HG02571 (cell line): Measurements from ENCODE around the gene USP14.
"Not testable (repeated sequence)": the region's sequence is repeated elsewhere in the genome, so short reads cannot be mapped to it uniquely, and the experiment has no call there.

Experiments used
- ATAC-seq: cut with Tn5 transposase; IDR thresholded peaks from one replicate; pipeline ENCODE4 v1.9.1; 2021; ENCODE audit warnings: mild to moderate bottlenecking, moderate library complexity; ENCODE audit not compliant: unreplicated experiment

Gene USP14

GRCh38 chr18:158128-159036 is at the start of gene USP14:
Gene USP14, plus strand, starts transcription at chr18:158557. Its CDS starts 142 bp downstream, at chr18:158699.
- peak; percentile 93 for ATAC-seq

- peak; percentile 18 for ATAC-seq
Observed at GRCh38 chr18:108665-109063, 49.7 kb upstream of the USP14 start.

- ATAC-seq = not testable (repeated sequence)
Observed at GRCh38 chr18:109130-109921, 49.0 kb upstream of the USP14 start.

- ATAC-seq = not testable (repeated sequence)
Observed at GRCh38 chr18:109922-110261, 48.5 kb upstream of the USP14 start.

GRCh38 chr18:110351-111201 is 47.8 kb upstream of the USP14 start:
- ATAC-seq = not testable (repeated sequence)

- ATAC-seq = no peak
Observed at GRCh38 chr18:111306-112014, 46.9 kb upstream of the USP14 start.

- ATAC-seq = not testable (repeated sequence)
Observed at GRCh38 chr18:112015-112733, 46.2 kb upstream of the USP14 start.

- not testable (repeated sequence) for ATAC-seq
Observed at GRCh38 chr18:120539-121260, 37.7 kb upstream of the USP14 start.

GRCh38 chr18:135045-135444 is 23.3 kb upstream of the USP14 start:
- no peak for ATAC-seq

- no peak for ATAC-seq
Observed at GRCh38 chr18:136433-136832, 21.9 kb upstream of the USP14 start.

GRCh38 chr18:137327-137726 is 21.0 kb upstream of the USP14 start:
- no peak for ATAC-seq

GRCh38 chr18:140670-141266 is 17.6 kb upstream of the USP14 start:
- no peak for ATAC-seq

GRCh38 chr18:142624-143296 is 15.6 kb upstream of the USP14 start:
- ATAC-seq = not testable (repeated sequence)

GRCh38 chr18:148841-149240 is 9.5 kb upstream of the USP14 start:
- ATAC-seq = no peak

- no peak for ATAC-seq
Observed at GRCh38 chr18:154151-154550, 4.2 kb upstream of the USP14 start.

GRCh38 chr18:155688-156087 is 2.7 kb upstream of the USP14 start:
- ATAC-seq = no peak

- ATAC-seq = no peak
Observed at GRCh38 chr18:156514-157230, 1.7 kb upstream of the USP14 start.
